HAP-1 (cell line): ENCODE data around the gene SLC5A5.

Experiments
- DNase-seq, 2 experiments: peaks; one replicate each; pipeline ENCODE4 v3.0.0-alpha.2; 2016 to 2020; ENCODE audit warnings: low spot score in 2 of 2
- H3K27me3 ChIP-seq: fragments of 250-450 bp; sonication (Bioruptor Pico); 2 replicates; pipeline ENCODE4 v1.5.1; 2020; ENCODE audit warnings: low read depth, mild to moderate bottlenecking, moderate library complexity
- H3K36me3 ChIP-seq: fragments of 250-450 bp; sonication (Bioruptor Pico); replicated peaks from 2 replicates; pipeline ENCODE4 v1.5.1; 2020; ENCODE audit warnings: mild to moderate bottlenecking
- H3K4me1 ChIP-seq: fragments of 250-450 bp; sonication (Bioruptor Pico); 2 replicates; pipeline ENCODE4 v1.5.1; 2020; ENCODE audit warnings: mild to moderate bottlenecking
- H3K4me3 ChIP-seq: fragments of 250-450 bp; sonication (Bioruptor Pico); 2 replicates; pipeline ENCODE4 v1.5.1; 2020; ENCODE audit warnings: mild to moderate bottlenecking, moderate library complexity
- H3K9me3 ChIP-seq: fragments of 250-450 bp; sonication (Bioruptor Pico); 2 replicates; pipeline ENCODE4 v1.5.1; 2020; ENCODE audit warnings: mild to moderate bottlenecking, moderate library complexity
- in situ Hi-C: fragments of 300-500 bp; cut with MboI; formaldehyde crosslinking; loops from 3 replicates; pipeline ENCODE4 v1.14.3; 2020; ENCODE audit warnings: low sequenced_read_pairs, inconsistent platforms, mixed read lengths

The SLC5A5 gene

GRCh38 chr19:17860331-17860992 is 11.3 kb upstream of the SLC5A5 start:
- H3K27me3 ChIP-seq = no peaks in the 10 kb centered on the region
- H3K9me3 ChIP-seq = no peaks in the 10 kb centered on the region
- peak overlapping the region; percentile 98 for H3K4me3 ChIP-seq
- in situ Hi-C loops = no loop called here
- peaks cover 56% of the 10 kb centered on the region for H3K36me3 ChIP-seq
- H3K4me1 ChIP-seq = peaks cover 8% of the 10 kb centered on the region
- peak in 1 of 2 experiments; percentile 31 for DNase-seq

GRCh38 chr19:17860993-17861360 is 10.8 kb upstream of the SLC5A5 start:
- peaks cover 59% of the 10 kb centered on the region for H3K36me3 ChIP-seq
- H3K27me3 ChIP-seq = no peaks in the 10 kb centered on the region
- peaks cover 13% of the 10 kb centered on the region for H3K4me1 ChIP-seq
- no peak for DNase-seq
- H3K4me3 ChIP-seq = peak overlapping the region; percentile 98
- no peaks in the 10 kb centered on the region for H3K9me3 ChIP-seq
- in situ Hi-C loops = no loop called here

- Histone ChIP-seq H3K4me1 (peaks cover 13% of the 10 kb centered on the region), H3K27me3 (no peaks in the 10 kb centered on the region), H3K9me3 (no peaks in the 10 kb centered on the region), H3K36me3 (peaks cover 59% of the 10 kb centered on the region), H3K4me3 (peak overlapping the region; percentile 98)
- in situ Hi-C loops = no loop called here
- DNase-seq = peak in 1 of 2 experiments; percentile 38
These were observed 10.0 kb upstream of the SLC5A5 start for GRCh38 chr19:17861542-17862402.

GRCh38 chr19:17862711-17863519 is 8.8 kb upstream of the SLC5A5 start:
- Histone ChIP-seq H3K27me3 (no peaks in the 10 kb centered on the region), H3K4me1 (peaks cover 13% of the 10 kb centered on the region), H3K9me3 (no peaks in the 10 kb centered on the region), H3K4me3 (no peak overlapping the region), H3K36me3 (peaks cover 59% of the 10 kb centered on the region)
- in situ Hi-C loops = no loop called here
- peak in 1 of 2 experiments; percentile 37 for DNase-seq

GRCh38 chr19:17863520-17864182 is 8.1 kb upstream of the SLC5A5 start:
- Histone ChIP-seq H3K36me3 (peaks cover 59% of the 10 kb centered on the region), H3K27me3 (no peaks in the 10 kb centered on the region), H3K9me3 (no peaks in the 10 kb centered on the region), H3K4me3 (no peak overlapping the region), H3K4me1 (peaks cover 13% of the 10 kb centered on the region)
- peak in 1 of 2 experiments; percentile 66 for DNase-seq
- in situ Hi-C loops = no loop called here

- DNase-seq = peak; percentile 64 to 66
- Histone ChIP-seq H3K9me3 (no peaks in the 10 kb centered on the region), H3K36me3 (peaks cover 49% of the 10 kb centered on the region), H3K4me1 (peaks cover 13% of the 10 kb centered on the region), H3K27me3 (no peaks in the 10 kb centered on the region), H3K4me3 (no peak overlapping the region)
- in situ Hi-C loops = loop anchor here (5.0 kb wide), 1 partner anchor 122 kb away; no protein-coding TSS in a partner anchor
These were observed 6.1 kb upstream of the SLC5A5 start for GRCh38 chr19:17865364-17866311.

- H3K9me3 ChIP-seq = no peaks in the 10 kb centered on the region
- peaks cover 41% of the 10 kb centered on the region for H3K36me3 ChIP-seq
- H3K4me1 ChIP-seq = peaks cover 10% of the 10 kb centered on the region
- DNase-seq = peak in 1 of 2 experiments; percentile 41
- H3K4me3 ChIP-seq = no peak overlapping the region
- in situ Hi-C loops = loop anchor here (5.0 kb wide), 1 partner anchor 121 kb away; no protein-coding TSS in a partner anchor
- no peaks in the 10 kb centered on the region for H3K27me3 ChIP-seq
These were observed 5.3 kb upstream of the SLC5A5 start for GRCh38 chr19:17866312-17866963.

- Histone ChIP-seq H3K36me3 (peaks cover 36% of the 10 kb centered on the region), H3K4me1 (peaks cover 6% of the 10 kb centered on the region), H3K9me3 (no peaks in the 10 kb centered on the region), H3K4me3 (no peak overlapping the region), H3K27me3 (no peaks in the 10 kb centered on the region)
- peak in 1 of 2 experiments; percentile 49 for DNase-seq
- in situ Hi-C loops = loop anchor here (5.0 kb wide), 1 partner anchor 120 kb away; no protein-coding TSS in a partner anchor
These were observed 4.7 kb upstream of the SLC5A5 start for GRCh38 chr19:17866964-17867486.

GRCh38 chr19:17868669-17869068 is 3.1 kb upstream of the SLC5A5 start:
- DNase-seq = no peak
- Histone ChIP-seq H3K4me3 (no peak overlapping the region), H3K27me3 (no peaks in the 10 kb centered on the region), H3K9me3 (no peaks in the 10 kb centered on the region), H3K4me1 (peaks cover 6% of the 10 kb centered on the region), H3K36me3 (peaks cover 19% of the 10 kb centered on the region)
- in situ Hi-C loops = loop anchor here (5.0 kb wide), 1 partner anchor 119 kb away; no protein-coding TSS in a partner anchor

- Histone ChIP-seq H3K4me3 (no peak overlapping the region), H3K36me3 (peaks cover 14% of the 10 kb centered on the region), H3K4me1 (peaks cover 9% of the 10 kb centered on the region), H3K9me3 (no peaks in the 10 kb centered on the region), H3K27me3 (no peaks in the 10 kb centered on the region)
- no peak for DNase-seq
- in situ Hi-C loops = loop anchor here (5.0 kb wide), 1 partner anchor 118 kb away; no protein-coding TSS in a partner anchor
These were observed 2.6 kb upstream of the SLC5A5 start for GRCh38 chr19:17869114-17869608.

- peaks cover 8% of the 10 kb centered on the region for H3K4me1 ChIP-seq
- no peaks in the 10 kb centered on the region for H3K36me3 ChIP-seq
- no peaks in the 10 kb centered on the region for H3K27me3 ChIP-seq
- no peaks in the 10 kb centered on the region for H3K9me3 ChIP-seq
- in situ Hi-C loops = loop anchor here (10.0 kb wide), 1 partner anchor 54 kb away; no protein-coding TSS in a partner anchor
- H3K4me3 ChIP-seq = no peak overlapping the region
- no peak for DNase-seq
These were observed 490 bp upstream of the SLC5A5 start for GRCh38 chr19:17871032-17871877.
